ENCODE results near the gene ACAP3. TPM values are rescaled to one million over a fixed set of nuclear protein-coding genes. Genes with fewer than 3 reads are reported as not detected.
A peak's percentile ranks its signal among the peaks of the same experiment; 100 is the strongest.

ACAP3 gene
- total and polyA plus RNA-seq, 2 experiments from 2014 or later, result 59.1 to 63.6 TPM

DNA sequence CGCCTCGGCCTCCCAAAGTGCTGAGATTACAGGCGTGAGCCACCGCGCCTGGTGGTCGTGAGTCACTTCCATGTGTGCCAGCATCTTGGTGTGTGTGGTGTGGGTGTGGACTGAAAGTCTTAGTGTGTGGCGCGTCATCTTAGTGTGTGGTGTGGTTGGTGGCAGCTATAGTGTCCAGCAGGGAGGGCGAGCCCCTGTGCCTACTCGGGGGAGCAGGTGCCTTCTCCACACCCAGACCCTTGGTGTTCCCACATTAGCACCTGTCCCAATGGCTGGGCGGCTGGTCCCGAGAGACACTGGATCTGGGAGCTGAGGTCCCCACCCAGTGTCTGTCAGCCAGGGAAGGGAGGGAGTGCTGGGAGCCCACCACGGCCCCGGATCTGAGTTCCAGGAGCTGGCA, 24.7 kb downstream of the ACAP3 start:
- Histone ChIP-seq H3K36me3 (no peaks in the 10 kb centered on the region), H3K27me3 (no peaks in the 10 kb centered on the region), H3K4me1 (ENCODE audit: low read depth) (no peaks in the 10 kb centered on the region), H3K27ac (no peak overlapping the region), H3K4me3 (no peak overlapping the region), H3K9me3 (ENCODE audit: low read depth) (no peaks in the 10 kb centered on the region)
- TF ChIP-seq CTCF (IDR thresholded peaks at IDR 0.05; ENCODE audit: low read depth, low read length), result no peak
- no peak for DNase-seq (ENCODE audit: low read depth in 1 of 2, low spot score in 1 of 2)

DNA sequence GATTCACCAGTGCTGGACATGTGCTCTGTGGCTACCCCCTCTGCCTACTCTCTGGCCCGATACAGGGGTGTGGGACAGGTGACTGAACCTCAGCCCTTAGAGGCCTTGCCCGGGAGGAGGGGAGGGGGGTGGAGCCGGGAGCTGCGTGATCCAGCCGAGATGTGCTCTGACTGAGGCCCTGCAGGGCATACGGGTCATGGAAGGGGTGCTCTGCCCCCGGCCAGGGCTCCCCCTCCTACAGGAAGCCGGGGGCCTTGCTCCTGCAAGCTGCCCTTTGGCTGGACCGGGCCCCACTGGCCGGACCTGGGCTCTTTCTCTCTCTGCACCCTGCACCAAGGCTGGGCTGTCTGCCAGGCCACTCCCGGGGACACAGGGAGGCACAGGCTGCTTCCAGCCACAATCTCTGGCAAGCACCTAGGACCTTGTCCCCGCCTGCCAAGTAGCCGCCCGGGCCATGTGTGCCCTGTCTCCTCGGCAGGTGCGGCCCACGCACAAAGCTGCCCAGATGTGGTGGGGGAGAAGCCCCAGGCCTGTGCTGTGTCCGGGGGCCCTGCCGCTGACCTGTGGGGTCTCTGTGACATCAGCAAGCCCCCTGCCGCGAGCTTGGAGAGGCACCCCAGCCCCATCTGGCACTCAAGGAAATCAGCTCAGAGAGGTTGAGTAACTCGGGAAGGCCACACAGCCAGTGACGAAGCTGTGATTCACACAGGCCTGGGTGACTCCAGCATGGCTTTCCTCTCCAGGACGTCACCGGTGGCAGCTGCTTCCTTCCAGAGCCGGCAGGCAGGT, 26.0 kb downstream of the ACAP3 start:
- H3K27me3 ChIP-seq, result no peaks in the 10 kb centered on the region
- no peak overlapping the region for H3K27ac ChIP-seq
- H3K4me1 ChIP-seq (ENCODE audit: low read depth), result no peaks in the 10 kb centered on the region
- H3K9me3 ChIP-seq (ENCODE audit: low read depth), result no peaks in the 10 kb centered on the region
- no peak for TF ChIP-seq CTCF (IDR thresholded peaks at IDR 0.05; ENCODE audit: low read depth, low read length)
- no peaks in the 10 kb centered on the region for H3K36me3 ChIP-seq
- no peak overlapping the region for H3K4me3 ChIP-seq
- peak in 1 of 2 donors; percentile 38 for DNase-seq (ENCODE audit: low read depth in 1 of 2, low spot score in 1 of 2)

DNA sequence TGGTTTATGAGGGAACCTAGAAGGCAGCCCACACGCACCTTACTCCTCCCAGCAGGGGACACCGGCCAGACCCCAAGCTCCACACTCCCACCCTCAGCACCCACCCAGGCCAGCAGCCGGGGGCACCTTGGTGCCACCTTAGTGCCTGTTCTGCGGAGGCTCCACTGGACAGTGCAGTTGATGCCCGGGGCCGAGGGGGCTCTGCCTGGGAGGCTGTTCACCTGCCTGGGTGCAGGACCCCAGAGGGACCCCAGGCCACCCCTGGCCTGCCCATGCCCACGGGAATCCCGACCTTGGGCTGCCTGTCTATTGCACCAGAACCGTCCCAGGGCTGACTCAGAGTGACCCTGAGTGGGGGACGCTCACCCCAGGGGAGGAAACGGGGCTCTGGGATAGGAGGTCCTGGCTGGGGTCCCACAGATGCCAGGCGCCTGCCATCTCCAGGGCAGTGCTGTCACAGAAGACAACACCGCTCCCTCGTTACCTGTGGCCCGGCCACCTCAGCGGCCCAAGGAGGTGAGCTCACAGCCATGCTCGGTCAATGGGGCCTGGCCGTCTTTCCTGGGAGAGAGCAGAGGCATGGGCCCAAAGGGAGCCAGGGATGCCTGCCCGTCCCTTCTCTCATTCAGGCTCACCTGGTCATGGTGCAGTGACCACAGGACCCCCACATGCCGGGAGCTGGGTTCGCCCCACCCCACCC, 26.8 kb downstream of the ACAP3 start:
- DNase-seq (ENCODE audit: low read depth in 1 of 2, low spot score in 1 of 2), result no peak
- H3K27ac ChIP-seq, result no peak overlapping the region
- TF ChIP-seq CTCF (IDR thresholded peaks at IDR 0.05; ENCODE audit: low read depth, low read length), result no peak
- no peaks in the 10 kb centered on the region for H3K9me3 ChIP-seq (ENCODE audit: low read depth)
- no peaks in the 10 kb centered on the region for H3K36me3 ChIP-seq
- no peaks in the 10 kb centered on the region for H3K4me1 ChIP-seq (ENCODE audit: low read depth)
- no peaks in the 10 kb centered on the region for H3K27me3 ChIP-seq
- no peak overlapping the region for H3K4me3 ChIP-seq

DNA sequence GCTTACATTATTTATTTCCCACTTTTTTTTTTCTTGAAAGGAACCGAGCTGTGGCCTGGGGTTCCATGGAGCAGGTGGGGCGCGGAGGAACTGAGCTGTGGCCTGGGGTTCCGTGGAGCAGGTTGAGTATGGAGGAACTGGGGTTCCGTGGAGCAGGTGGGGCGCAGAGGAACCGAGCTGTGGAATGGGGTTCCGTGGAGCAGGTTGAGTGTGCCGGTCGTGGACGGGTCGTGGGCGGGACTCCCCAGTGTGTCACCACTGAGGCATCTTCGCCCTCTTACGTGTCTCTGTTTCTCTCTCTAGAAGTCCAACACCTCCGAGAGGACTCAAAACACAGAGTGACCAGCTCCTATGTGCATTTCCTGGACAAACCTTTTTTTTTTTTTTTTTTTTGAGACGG, 28.7 kb downstream of the ACAP3 start:
- no peak overlapping the region for H3K4me3 ChIP-seq
- H3K9me3 ChIP-seq (ENCODE audit: low read depth), result no peaks in the 10 kb centered on the region
- H3K36me3 ChIP-seq, result no peaks in the 10 kb centered on the region
- no peak overlapping the region for H3K27ac ChIP-seq
- no peak for TF ChIP-seq CTCF (IDR thresholded peaks at IDR 0.05; ENCODE audit: low read depth, low read length)
- H3K4me1 ChIP-seq (ENCODE audit: low read depth), result no peaks in the 10 kb centered on the region
- DNase-seq (ENCODE audit: low read depth in 1 of 2, low spot score in 1 of 2), result no peak
- no peaks in the 10 kb centered on the region for H3K27me3 ChIP-seq

DNA sequence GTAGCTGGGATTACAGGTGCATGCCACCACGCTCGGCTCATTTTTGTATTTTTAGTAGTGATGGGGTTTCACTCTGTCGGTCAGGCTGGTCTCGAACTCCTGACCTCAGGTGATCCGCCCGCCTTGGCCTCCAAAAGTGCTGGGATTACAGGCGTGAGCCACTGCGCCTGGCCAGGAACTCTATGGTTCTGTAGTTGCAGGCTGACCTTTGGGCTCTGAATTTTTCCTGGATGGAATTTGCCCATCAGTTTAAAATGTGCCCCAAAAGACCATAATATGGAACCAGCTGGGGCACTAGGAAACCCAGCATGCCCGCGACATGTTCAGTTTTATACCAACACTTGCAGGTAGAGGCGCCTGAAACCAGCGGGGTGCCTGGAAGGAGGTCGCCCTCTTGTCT, 29.1 kb downstream of the ACAP3 start:
- H3K4me1 ChIP-seq (ENCODE audit: low read depth), result no peaks in the 10 kb centered on the region
- no peak overlapping the region for H3K27ac ChIP-seq
- no peak for TF ChIP-seq CTCF (IDR thresholded peaks at IDR 0.05; ENCODE audit: low read depth, low read length)
- no peak for DNase-seq (ENCODE audit: low read depth in 1 of 2, low spot score in 1 of 2)
- no peaks in the 10 kb centered on the region for H3K36me3 ChIP-seq
- H3K27me3 ChIP-seq, result no peaks in the 10 kb centered on the region
- H3K9me3 ChIP-seq (ENCODE audit: low read depth), result no peaks in the 10 kb centered on the region
- no peak overlapping the region for H3K4me3 ChIP-seq

Measured in cardiac muscle cell (in vitro differentiated cells and primary cell).